GM21515 (cell line): Measurements from ENCODE around the gene IZUMO2.
"Not testable (repeated sequence)": the region's sequence is repeated elsewhere in the genome, so short reads cannot be mapped to it uniquely, and the experiment has no call there.

Source experiments
- ATAC-seq: cut with Tn5 transposase; IDR thresholded peaks from one replicate; pipeline ENCODE4 v1.9.1; 2021; ENCODE audit not compliant: unreplicated experiment

Gene IZUMO2

DNA sequence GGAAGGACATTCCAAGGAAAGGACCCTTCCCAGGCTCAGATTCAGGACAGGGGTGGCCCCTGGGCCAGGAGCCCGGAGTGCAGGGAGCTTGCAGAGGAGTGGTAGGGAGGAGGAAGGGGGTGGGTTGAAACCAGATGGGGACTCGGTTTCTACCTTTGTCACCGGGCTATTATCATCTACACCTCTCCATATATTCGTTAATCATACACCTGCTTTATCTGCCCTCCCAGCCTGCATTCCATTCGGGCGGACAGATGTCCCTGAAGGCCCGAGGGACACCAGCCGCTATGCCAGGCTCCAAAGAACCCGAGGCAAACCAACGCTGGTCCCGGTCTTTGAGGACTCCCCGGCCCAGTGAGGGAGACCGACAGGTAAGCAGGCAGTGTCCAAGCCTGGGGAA lies 24.9 kb upstream of the IZUMO2 start:
- ATAC-seq = no peak

DNA sequence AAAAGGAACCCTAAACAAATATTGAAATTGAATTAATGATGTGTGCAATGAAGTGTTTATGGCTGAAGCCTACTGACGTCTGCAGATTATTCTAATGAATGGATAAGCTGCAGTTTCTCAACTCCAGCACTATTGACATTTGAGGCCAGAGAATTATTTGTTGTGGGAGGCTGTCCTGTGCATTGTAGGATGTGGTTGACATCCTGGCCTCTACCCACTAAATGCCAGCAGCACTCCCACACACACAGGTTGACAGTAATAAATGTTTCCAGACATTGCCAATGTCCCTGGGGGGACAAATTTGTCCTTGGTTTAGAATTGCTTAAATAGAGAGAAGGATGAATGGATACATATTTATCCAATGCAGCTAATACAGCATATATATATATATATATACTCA lies 21.1 kb upstream of the IZUMO2 start:
- no peak for ATAC-seq

DNA sequence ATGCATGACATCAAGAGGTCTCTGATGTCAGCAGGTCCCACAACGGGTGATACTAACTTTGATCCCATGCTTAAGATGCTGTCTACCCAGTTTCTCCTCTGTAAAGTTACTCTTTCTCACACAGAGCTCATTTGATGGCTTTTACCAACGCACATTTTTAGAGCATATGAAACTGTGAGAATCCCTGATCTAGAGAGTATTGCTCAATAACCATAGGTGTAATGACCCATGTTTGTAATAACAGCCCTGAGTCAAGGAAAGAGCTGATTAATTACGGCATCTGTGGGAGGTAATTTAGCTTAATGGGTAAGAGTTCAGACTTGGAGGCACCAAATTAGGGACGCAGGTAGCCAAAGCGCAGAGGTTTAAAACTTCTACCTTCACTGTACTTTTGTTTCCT lies 18.0 kb upstream of the IZUMO2 start:
- ATAC-seq = no peak

DNA sequence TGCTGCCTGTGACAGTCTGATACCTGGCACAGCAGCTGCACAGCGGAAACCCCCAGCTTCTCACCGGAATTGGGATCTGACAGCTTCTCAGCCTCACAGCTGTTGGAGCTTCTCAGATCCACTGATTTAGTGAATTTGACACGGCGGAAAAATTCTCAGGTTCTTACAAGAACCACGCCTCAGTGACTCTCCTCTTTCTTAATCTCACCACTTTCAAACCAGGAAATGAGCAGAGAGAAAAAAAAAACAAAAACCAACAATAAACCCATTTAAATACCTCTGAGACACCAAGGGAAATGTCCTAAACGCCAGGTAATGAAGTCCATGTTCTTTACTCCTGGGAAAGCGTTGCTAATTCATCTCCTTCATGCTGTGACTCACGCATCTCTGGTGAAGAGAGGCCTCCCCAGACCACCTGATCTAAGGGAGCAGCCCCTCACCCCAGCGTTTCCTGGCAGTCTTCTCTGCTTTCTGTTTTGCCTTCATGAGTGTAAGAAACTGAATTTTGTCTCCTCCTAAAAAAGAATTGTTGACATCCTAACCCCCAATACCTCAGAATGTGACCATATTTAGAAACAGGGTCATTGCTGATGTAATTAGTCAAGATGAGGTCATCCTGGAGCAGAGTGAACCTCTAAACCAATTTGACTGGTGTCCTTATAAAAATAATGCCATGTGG lies 15.9 kb upstream of the IZUMO2 start:
- ATAC-seq = no peak

DNA sequence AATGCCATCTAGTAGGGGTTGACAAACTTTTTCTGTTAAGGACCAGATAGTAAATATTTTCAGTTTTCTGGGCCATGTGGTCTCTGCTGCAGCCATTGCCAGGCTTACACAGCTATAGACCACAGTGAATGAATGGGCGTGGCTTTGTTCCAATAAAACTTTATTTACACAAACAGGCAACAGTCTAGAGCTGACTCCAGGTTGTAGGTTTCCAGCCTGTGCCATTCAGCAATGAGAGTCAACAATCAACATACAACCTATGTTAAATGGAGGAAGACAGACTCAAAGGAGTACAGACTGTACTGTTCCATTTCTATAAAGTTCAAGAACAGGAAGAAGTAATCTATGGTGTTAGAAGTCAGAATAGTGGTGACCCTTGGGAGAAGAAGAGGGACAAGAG lies 15.2 kb upstream of the IZUMO2 start:
- no peak for ATAC-seq

DNA sequence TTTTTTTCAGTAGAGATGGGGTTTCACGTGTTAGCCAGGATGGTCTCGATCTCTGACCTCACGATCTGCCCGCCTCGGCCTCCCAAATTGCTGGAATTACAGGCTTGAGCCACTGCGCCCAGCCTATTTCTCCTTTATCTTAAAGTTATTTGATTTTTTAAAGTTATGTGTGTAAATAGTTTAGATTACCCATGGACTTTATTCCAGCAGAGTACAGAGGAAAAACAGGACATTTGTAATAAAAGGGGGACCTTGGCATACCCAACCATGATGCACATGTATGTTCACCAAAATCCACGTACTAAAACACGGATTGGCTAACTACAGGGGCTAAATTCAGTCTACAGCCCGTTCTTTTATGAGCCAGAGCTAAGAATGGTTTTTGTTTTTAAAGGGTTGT lies 13.7 kb upstream of the IZUMO2 start:
- ATAC-seq = no peak

DNA sequence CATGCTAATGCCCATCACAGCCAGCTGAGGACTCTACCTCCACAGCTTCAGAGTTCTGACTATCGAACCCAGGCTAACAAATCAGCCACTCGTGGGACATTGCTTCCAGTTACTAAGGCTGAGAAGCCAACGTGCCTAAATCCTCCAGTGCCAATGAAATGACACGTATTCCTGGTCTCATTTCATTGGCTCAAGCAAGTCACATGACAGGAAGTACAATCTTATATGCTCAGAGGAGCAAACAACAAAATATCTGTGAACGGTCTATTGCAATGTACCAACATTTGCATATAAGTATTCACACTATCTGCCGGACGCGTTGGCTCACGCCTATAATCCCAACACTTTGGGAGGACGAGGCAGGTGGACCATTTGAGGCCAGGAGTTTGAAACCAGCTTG lies 12.8 kb upstream of the IZUMO2 start:
- no peak for ATAC-seq

DNA sequence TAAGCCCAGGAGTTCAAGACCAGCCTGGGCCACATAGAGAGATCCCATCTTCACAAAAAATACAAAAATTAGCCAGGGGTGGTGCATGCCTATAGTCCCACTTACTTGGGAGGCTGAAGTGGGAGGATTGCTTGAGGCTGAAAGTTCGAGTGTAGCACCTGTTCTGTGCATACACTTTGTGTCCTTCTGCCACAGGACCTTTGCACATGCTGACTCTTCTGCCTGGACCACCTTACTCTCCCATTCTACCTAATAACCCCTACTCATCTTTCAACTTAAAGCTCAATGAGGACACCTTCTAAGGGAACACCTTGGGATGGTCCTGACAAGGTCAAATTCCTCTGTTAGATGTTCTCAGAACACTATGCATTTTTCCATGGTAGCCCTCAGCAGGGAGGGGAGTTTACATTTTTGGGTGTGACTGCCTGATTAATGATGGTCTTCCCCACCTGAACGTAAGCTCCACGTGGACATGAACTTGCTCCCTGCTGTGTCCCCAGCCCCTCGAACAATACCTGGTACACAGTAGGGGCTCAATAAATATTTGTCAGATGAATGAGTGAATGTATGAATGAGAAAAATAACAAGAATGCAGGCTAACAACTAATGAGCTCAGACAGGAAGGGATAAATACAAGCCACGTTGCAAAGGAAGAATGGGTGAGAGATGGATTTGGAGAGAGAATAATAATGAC lies 11.2 kb upstream of the IZUMO2 start:
- no peak for ATAC-seq

DNA sequence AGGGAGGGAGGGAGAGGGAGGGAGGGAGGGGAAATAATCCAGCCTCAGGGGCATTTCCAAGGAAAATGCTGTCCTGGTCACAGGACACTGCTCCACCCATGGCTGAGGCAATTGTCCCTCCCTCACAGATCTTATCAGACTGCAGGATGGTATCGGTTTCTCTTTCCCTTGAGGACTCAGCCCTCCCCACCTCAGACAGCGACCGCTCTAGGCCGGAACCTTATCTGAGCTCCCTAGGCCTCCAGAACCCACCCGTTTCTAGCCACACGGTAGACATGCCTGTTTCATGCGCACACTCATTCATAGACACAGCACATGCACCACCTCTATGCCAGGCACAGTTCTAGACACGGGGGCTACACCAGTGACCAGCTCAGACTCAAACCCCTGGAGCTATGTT lies 10.0 kb upstream of the IZUMO2 start:
- no peak for ATAC-seq

DNA sequence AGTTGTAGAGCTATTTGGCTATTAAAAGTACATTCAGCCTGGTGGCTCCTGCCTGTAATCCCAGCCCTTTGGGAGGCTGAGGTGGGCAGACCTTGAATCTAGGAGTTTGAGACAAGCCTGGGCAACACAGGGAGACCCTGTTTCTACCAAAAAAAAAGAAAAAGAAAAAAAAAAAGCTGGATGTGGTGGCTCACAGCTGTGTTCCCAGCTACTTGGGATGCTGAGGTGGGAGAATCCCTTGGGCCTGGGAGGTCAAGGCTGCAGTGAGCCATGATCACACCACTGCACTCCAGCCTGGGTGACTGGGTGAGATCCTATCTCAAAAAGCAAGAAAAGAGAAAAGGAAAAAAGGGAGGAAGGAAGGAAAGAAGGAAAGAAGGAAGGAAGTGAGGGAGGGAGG lies 9.6 kb upstream of the IZUMO2 start:
- ATAC-seq = no peak

DNA sequence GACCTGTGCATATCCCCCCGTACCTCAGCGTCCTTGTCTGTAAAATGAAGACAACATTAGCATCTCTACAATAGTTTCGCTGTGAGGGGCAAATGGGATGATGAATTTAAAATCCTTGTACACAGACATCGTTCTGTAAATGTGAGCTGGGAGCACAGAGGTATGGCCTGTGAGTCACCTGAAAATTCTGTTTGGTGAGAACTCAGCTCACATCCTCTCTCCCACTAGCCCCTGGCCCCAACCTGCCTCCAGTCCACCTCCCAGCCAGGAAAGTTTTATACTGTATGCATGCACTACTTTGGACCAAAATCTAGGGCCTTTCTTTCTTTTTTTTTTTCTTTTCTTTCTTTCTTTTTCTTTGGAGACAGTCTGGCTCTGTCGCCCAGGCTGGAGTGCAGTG lies 8.7 kb upstream of the IZUMO2 start:
- no peak for ATAC-seq

DNA sequence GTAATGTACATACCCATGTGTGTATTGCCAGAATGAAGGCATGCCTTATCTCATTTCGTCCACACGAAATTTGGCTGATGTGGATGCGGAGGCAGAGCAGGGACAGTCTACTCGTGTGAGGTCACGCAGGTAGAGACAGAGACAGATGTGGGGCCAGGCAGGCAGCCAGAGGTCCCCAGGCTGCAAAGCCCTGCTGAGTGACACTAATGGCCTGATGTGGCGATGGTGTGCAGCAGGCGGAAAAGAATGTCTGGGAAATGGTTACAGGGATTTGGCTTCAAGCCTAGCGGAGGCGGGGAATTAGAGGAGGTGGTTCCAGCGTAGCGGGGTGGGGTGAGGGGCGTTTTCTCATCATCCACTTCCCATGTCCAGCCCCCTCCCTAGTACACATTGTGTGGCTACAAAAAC lies 4.2 kb upstream of the IZUMO2 start:
- no peak for ATAC-seq

DNA sequence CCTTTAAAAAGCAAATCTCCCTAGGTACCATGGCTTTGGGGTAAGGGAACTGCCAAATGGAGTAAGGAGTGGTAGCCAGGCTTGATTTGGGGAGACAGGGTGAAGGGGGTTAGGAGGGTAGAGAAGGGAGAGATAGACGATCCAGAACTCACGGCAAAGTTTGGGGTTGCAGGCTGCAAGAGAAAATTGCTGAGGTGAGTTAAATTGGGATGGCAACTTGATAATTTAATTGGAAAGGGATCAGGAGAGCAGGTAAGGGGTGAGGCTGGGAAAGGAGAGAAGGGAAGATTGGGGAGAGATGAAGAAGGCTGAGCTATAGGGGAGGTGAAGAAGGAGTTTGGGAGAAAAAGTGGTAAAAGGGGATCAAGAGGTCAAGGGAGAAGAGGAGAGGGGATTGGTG lies 4.0 kb downstream of the IZUMO2 start:
- no peak for ATAC-seq

DNA sequence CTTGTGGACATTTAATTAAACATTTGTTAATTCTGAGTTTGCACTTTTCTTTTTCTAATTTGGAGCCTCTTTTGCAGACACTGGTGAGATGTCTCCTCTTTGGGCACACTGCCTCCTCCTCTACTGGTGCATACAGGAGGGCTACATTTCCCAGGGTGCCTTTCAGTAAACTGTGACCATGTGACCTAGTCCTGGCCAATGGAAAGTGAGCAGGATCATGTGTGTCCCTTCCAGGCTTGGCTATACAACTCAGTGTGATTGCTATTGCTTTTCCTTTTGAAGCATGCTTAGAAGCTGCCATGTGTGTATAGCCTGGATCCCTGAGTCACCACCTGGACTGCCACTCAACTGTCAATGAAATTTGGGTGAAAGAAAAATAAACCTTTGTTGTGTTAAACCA lies 4.5 kb downstream of the IZUMO2 start:
- ATAC-seq = no peak

DNA sequence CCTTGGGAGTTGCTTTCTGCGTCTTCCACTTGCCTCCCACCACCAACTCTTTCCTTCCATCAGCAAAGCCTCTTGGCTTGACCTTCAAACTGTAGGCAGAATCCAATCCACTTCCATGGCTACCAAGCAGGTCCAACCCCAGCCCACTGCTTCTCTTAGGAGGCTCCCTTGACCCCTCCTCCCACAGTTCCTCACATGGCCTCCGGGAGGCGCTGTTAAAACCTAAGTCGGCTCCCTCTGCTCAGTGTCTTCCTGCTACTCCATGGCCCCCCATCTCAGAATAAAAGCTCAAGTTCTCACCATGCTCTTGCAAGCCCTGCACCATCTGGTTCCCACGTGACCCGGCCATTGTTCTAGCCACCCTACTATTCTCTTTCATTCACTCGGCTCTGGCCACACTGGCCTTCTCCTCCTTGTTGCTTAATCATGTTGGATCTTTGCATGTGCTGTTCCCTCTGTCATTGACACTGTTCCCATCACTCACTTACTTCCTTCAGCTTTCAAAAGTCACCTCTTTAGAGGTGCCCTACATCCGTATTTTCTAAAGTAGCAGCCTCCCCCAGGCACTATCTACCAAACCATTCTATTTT lies 7.5 kb downstream of the IZUMO2 start:
- no peak for ATAC-seq

DNA sequence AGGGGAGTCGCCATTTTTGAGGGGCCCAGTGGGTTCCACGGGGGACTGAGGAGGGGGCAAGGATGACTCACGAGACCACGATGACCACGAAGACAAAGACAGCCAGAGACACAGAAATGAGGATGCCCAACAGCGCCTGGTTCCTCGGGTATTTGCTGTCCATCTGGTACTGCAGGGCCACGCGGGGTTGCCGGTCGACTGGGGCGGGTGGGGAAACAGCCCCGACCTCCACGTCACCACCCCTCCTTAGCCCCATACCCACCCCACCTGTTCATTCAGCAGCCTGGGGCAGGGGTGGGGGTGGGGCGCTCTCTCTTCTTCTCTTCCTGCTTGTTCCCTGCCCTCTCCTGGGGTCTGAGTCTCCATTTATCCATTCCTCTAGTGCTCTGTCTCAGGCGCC lies 8.6 kb downstream of the IZUMO2 start:
- ATAC-seq = no peak

DNA sequence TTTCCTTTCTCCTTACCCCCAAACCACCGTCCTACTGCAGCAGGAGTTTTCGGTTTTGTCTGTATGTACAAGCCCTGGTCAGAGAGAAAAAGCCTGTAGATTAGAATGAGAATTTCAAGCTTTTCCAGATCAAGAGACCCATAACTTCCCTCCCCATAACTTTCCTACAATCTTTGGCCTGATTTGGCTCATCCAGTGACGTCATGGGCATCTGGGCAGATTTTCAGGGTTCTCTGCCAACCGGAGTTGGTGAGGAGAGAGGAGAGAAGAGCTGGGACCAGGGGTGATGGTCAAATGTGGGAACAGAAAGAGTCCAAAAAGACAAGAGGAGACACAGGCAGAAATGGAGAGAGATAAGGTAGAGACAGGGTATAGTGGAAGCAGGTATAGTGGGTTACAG lies 10.5 kb downstream of the IZUMO2 start:
- ATAC-seq = no peak

DNA sequence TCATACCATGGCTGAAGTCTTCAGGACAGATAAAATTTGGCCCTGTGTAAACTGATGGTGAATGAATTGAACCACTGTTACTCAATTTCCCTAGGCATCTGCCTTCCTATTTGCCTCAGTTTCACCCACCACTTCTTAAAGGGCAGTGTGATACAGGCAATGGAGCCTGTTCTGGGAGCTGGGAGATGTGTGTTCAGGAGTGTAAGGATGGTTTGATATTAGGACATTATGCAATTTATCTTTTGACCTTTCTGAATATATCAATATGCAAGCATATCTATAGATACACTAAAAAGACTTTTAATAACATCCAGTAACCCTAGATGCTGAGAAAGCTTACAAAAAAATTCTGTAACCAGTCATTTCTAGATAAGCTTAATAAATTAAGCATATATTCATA lies 14.6 kb downstream of the IZUMO2 start:
- ATAC-seq = no peak

DNA sequence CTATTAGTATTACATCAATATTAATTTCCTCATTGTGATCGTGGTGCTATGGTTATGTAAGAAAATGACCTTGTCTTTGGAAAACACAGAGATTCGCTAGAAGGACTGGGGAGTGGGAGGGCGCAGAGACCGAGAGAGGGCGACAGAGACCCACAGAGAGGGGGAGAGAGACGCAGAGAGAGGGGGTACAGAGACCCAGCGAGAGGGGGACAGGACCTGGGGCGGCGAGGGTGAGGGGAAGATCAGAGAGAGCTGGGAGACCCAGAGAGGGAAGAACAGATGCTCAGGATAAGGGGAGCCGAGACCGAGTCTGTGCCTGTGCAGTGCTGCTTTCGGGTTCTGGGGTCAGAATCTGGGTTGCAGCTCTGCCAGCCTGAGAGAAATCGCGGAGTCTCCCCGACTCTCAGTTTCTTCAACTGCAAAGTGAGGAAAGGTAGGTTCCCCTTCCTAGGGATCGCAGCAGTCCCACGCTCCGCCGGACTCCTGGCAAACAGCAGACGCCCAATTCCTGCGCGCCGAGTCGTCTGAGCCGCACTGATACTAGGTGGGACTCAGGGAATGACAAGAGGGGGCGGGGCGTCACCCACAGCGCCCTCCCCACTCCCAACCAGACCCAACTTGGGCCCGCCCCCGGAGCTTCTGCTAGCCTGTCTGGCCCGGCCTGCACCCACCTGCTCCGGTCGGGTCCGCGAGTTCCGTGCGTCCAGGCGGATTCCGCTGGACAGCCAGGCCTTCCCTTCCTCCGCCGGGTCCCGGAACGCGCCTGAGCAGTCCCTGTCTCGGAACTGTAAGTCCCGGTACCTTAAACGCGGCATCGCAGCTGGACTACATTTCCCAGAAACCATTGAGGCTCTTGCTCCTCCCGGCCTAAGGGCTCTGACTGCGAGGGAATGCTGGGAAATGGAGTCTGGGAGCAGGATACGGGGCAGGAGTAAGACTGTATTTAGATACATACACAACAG lies 15.3 kb downstream of the IZUMO2 start:
- peak; percentile 86 for ATAC-seq

DNA sequence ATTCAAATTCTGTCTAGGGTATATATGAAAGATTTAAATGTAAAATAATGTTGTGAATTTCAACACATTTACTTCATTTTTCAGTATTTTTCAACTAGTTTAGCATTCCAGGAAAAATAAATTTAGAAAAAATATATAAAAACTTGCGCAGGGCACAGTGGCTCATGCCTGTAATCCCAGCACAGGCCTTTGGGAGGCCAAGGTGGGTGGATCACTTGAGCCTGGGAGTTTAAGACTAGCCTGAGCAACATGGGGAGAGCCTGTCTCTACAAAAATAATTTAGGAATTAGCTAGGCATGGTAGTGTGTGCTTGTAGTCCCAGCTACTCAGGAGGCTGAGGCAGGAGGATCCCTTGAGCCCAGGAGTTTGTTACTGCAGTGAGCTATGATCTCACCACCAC lies 21.2 kb downstream of the IZUMO2 start:
- not testable (repeated sequence) for ATAC-seq

DNA sequence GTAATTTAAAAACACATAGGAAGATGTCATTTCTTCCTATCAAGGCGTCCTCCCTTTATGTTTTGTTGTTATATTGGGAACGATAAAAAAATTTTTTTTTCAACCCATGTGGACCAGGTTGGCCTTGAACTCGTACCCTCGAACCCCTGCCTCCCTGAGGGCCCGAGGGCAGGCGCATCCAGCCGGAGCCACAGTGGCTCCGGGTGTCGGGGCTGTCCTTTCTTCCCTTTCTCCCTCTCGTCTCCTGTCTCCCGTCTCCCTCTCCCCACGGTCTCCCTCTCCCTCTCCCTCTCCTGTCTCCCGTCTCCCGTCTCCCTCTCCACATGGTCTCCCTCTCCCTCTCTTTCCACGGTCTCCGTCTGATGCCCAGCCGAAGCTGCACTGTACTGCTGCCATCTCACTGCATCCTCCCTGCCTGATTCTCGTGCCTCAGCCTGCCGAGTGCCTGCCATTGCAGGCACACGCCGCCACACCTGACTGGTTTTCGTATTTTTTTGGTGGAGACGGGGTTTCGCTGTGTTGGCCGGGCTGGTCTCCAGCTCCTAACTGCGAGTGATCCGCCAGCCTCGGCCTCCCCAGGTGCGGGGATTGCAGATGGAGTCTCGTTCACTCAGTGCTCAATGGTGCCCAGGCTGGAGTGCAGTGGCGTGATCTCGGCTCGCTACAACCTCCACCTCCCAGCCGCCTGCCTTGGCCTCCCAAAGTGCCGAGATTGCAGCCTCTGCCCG lies 22.8 kb downstream of the IZUMO2 start:
- ATAC-seq = not testable (repeated sequence)
